NB4 (cell line): Measurements from ENCODE around the gene DGKG.

Source experiments
- DNase-seq: peaks from one replicate; pipeline ENCODE4 v3.0.0; 2010; ENCODE audit warnings: low read depth
- H3K4me3 ChIP-seq: one replicate; pipeline ENCODE4 v1.5.1; 2011; ENCODE audit warnings: mild to moderate bottlenecking, low read depth, low read length, moderate library complexity
- MYC ChIP-seq: IDR thresholded peaks from 2 replicates; pipeline ENCODE4 v1.6.1; 2011; ENCODE audit warnings: low read depth, low read length
- POLR2A ChIP-seq: IDR thresholded peaks from 2 replicates; pipeline ENCODE4 v1.6.1; 2011; ENCODE audit warnings: mild to moderate bottlenecking; ENCODE audit not compliant: insufficient read length; ENCODE audit errors: extremely low read depth
- TF ChIP-seq, protein P1 (sequence below): IDR thresholded peaks from 2 replicates; pipeline ENCODE4 v1.6.1; 2011; ENCODE audit warnings: low read depth, low read length
- TF ChIP-seq, protein P2 (sequence below): IDR thresholded peaks from one replicate; pipeline ENCODE4 v1.5.1; 2012; ENCODE audit warnings: low read depth, low read length

The DGKG gene

DNA sequence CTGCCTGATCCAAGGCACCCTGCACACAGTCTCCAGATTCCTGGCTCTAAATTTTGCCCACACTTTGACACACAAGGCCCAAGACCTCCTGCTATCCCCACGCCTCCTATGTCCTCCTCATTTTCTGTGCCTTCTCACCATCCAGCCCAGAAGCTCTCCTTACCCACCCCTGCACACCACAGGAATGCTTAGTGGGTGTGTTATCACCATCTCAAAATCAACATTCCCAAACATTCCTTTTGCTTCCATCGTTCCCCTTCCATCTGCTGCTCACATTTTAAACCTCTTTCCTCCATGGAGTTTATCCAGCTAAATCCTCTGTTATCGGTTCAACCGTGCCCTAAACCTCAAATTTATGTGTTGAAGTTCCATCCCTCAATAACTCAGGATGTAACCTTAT, 43.9 kb downstream of the DGKG start:
- no peak for DNase-seq
- no peak overlapping the region for H3K4me3 ChIP-seq
- TF ChIP-seq, protein P1, sequence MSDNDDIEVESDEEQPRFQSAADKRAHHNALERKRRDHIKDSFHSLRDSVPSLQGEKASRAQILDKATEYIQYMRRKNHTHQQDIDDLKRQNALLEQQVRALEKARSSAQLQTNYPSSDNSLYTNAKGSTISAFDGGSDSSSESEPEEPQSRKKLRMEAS, result no peak
- TF ChIP-seq, protein P2, sequence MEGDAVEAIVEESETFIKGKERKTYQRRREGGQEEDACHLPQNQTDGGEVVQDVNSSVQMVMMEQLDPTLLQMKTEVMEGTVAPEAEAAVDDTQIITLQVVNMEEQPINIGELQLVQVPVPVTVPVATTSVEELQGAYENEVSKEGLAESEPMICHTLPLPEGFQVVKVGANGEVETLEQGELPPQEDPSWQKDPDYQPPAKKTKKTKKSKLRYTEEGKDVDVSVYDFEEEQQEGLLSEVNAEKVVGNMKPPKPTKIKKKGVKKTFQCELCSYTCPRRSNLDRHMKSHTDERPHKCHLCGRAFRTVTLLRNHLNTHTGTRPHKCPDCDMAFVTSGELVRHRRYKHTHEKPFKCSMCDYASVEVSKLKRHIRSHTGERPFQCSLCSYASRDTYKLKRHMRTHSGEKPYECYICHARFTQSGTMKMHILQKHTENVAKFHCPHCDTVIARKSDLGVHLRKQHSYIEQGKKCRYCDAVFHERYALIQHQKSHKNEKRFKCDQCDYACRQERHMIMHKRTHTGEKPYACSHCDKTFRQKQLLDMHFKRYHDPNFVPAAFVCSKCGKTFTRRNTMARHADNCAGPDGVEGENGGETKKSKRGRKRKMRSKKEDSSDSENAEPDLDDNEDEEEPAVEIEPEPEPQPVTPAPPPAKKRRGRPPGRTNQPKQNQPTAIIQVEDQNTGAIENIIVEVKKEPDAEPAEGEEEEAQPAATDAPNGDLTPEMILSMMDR, result no peak
- TF ChIP-seq MYC, result no peak
- TF ChIP-seq POLR2A, result no peak

DNA sequence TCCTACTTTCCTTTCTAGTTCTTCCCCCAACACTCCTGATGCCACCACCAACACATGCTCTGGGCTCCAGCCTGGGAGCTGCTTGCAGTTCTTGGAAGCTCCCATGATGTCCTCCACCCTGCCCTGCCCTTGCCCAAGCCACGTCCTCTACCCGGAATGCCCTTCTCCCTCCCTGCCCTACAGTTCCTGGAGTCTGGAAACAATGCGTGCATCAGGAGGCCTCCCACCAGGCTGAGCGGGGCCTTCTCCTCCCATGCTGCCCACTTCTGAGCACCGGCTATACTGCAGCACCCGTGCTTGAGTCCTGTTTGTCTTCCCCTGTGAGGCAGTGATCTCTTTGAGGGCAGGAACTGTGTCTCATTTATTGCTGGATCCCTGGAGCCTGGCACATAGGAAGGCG, 44.6 kb downstream of the DGKG start:
- no peak for TF ChIP-seq POLR2A
- no peak for DNase-seq
- no peak overlapping the region for H3K4me3 ChIP-seq

DNA sequence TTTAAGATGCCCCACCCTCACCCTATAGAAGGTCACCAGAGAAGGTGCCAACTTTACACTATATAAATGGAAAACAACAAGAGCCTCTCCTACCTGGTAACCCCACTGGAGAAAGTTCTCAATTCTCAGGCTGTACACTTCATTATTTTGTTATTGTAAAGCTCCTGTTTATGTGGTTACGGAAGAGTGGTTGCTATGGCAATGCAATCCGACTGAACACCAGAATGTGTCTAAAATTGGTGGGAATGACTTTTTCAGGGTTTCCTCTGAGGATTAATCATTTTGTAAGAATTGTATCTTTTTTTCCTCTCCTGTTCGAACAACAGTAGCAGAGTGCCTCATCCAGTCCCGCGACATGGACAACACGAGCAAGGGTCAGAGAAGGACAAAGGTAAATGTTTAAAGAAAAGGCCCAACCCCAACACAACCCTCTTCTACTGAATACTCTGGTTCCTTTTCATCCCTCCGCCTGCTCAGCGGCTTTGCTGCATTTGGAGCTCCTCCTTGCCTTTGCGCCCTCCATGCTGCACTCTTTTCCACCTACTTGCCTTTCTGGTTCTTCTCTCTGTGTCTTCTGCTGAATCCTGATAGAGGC, 45.3 kb downstream of the DGKG start:
- TF ChIP-seq, protein P1, result no peak
- TF ChIP-seq MYC (no peak), POLR2A (no peak)
- TF ChIP-seq, protein P2, result no peak

DNA sequence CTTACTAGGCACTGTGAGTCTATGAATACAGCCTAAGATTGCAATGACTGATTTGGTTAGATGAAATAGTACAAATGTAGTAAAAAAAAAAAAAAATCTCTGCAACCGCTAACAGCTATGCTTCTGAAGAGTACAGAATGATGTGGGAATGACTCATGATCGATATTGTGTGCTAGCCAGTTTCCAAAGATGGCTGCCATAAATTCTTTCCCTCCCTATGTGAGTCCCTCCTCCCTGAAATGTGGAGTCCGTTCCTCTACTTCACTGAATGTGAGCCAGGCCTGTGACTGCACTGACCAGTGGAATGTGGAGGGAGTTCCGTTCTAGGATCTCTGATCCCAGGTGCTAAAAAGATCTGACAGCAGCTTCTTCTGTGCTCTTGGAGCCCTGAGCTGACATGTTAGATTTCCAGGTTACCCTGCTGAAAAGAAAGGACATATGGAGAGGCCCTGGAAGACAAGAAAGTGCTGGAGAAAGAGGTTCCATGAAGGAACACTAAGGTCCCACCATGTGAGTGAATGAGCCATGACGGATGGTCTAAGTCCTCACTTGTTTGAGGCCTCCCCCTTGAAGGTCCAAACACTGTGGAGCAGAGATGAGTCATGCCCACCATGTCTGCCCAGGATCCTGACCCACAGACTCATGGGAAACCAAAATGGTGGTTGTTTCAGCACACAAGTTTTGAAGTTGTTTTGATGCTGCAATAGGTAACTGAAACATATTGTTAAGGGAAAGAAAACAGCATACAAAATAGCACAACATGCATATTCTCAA, 46.3 kb downstream of the DGKG start:
- no peak overlapping the region for H3K4me3 ChIP-seq
- TF ChIP-seq MYC (no peak), POLR2A (no peak)
- TF ChIP-seq, protein P2, result no peak
- TF ChIP-seq, protein P1, result no peak
- no peak for DNase-seq

More for the DNA sequence above, 45.3 kb downstream of the DGKG start:
- DNase-seq, result no peak
- H3K4me3 ChIP-seq, result no peak overlapping the region

DNA sequence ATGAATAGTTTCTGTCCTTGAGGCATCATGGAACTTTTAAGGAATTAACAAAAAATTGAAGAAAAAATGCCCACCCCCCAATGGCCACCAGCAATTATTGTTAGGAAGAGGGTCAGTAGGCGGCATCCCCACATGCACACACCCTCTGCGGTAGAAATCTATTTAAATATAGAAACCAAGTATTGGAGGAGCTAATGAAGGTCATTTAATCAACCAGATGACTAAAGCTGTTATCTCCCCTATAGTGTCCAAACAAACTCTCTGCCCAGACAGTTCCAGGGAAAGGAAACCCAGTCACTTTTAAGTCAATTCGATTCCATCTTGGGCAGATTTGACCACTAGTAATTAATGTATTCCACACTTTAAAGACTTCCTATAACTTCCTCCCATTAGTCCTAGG, 47.1 kb downstream of the DGKG start:
- TF ChIP-seq MYC (no peak), POLR2A (no peak)
- TF ChIP-seq, protein P1, result no peak
- TF ChIP-seq, protein P2, result no peak
- DNase-seq, result no peak
- no peak overlapping the region for H3K4me3 ChIP-seq

DNA sequence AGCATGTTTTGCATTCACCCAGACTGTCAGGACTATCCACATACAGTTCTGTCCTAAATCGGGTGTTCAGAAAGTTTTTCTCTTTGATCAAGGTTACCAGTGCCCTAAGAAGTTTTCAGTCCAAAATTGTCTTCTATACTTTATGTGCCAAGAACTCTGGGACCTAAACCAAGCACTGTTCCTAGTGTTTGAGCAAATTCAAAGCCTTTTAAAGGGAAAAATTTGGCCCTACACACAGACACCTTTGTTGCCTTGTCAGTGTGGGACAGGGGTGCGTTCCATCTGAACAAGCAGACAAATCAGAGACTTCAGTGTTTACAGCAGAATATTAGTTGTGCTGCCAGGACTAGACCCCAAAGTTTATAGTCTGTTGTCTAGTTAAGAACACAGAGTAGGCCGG, 50.6 kb downstream of the DGKG start:
- DNase-seq, result no peak
- TF ChIP-seq, protein P2, result no peak
- TF ChIP-seq MYC, result no peak
- H3K4me3 ChIP-seq, result no peak overlapping the region
